GM18505 (cell line): ENCODE results near the gene ZNF207.
"Not testable (repeated sequence)": the region's sequence is repeated elsewhere in the genome, so short reads cannot be mapped to it uniquely, and the experiment has no call there.

Experiments
- ATAC-seq: cut with Tn5 transposase; IDR thresholded peaks from one replicate; pipeline ENCODE4 v1.9.1; 2021; ENCODE audit not compliant: unreplicated experiment
- POLR2A ChIP-seq: IDR thresholded peaks from 4 replicates; pipeline ENCODE4 v1.6.1; 2011; ENCODE audit warnings: borderline replicate concordance; ENCODE audit not compliant: insufficient read depth, insufficient read length; ENCODE audit errors: extremely low read depth

The ZNF207 gene

DNA sequence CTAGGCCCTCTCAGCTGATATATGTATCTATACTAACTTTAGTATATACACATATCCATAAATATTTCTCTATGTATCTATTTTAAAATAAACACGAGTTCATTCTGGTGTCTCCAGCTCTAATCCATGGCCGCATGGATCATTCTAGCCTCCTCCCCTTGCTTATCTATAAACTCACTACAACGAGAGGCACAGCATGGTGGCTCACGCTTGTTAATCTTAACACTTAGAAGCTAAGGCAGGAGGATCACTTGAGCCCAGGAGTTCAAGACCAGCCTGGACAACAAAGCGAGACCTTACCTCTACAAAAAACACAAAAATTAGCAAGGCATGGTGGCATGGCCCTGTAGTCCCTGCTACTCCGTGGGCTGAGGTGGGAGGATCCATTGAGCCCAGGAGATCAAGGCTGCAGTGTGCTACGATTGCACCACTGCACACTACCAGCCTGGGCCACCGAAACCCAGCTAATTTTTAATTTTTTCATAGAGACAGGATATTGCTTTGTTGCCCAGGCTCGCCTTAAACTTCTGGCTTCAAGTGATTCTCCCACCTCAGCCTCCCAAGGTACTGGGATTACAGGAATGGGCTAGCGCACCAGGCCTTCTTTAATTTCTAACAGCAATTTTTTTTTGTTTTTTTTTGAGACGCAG is 3.9 kb upstream of the ZNF207 start:
- ATAC-seq: no peak
- TF ChIP-seq POLR2A: no peak

DNA sequence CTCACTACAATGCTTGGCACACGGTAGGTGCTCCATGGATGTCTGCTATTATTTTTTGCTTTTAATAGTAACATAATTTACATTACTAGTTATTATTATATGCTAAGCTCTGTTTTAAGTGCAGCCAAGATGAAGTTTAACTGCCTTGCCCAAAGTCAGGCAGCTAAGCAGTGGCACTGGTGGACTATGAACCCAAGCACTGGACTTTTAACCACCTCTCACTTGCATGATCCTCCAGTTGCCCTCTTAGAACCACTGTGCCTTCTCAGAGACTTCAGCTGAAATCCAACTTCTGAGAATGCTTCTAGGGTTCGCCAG is 1.5 kb upstream of the ZNF207 start:
- ATAC-seq: no peak

DNA sequence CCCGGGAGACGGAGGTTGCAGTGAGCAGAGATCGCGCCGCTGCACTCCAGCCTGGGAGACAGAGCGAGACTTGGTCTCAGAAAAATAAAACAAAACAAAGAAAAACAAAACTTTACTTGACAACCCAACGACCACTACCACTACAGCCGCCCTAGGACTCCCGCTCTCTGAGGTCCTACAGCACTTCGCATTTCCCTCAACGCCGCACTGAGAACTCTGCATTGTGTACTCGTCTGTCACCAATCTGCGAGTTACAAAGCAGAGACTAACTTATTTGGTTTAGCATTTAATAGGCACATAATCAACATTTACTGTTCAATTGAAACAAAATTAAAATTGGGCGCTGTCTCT is 479 bp upstream of the ZNF207 start:
- ATAC-seq: no peak
- TF ChIP-seq POLR2A: no peak

More for the DNA sequence above, 1.5 kb upstream of the ZNF207 start:
- TF ChIP-seq POLR2A: no peak

DNA sequence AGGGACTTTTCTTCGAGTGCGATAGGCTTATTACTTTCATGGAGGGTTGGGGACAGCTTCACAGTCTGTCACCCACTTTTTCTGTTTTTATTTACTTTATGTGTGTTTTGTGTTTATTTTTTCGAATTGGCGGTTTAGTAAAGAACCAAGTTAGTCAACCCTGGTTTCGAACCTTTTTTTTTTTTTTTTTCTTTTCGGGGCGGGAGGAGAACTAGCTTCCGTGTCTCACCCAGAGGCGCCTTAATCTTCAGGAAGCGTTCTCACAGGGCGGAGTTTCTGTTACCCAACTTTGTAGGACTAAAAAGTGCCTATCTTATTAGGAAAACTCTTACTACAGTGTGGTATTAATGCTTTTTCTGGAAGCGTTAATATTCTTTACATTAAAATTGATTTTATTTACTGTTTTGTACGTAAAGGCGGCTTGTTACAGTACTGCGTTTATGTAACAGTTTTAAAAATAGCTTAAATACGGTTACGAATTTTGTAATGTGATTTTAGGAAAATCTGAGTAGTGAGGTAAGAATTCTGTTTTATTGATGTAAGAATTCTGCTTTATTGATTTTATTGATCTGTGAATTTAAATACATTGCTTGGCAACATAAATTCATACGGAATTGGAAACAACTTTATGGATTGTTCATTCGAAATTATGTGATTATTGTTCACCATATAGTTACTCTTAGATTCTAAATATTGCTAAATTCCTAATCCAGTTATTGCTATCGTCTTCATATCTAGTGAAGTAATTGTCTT is 885 bp downstream of the ZNF207 start:
- ATAC-seq: no peak
- TF ChIP-seq POLR2A: no peak

DNA sequence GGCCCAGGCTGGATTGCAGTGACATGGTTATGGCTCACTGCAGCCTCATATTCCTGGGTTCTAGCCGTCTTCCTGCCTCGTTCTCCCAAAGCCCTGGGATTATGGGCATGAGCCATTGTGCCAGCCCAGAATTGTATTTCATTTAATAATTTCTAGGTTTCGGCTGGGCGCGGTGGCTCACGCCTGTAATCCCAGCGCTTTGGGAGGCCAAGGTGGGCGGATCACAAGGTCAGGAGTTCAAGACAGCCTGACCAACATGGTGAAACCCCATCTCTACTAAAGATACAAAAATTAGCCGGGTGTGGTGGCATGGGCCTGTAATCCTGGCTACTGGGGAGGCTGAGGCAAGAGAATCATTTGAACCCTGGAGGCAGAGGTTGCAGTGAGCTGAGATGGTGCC is 2.8 kb downstream of the ZNF207 start:
- ATAC-seq: not testable (repeated sequence)

DNA sequence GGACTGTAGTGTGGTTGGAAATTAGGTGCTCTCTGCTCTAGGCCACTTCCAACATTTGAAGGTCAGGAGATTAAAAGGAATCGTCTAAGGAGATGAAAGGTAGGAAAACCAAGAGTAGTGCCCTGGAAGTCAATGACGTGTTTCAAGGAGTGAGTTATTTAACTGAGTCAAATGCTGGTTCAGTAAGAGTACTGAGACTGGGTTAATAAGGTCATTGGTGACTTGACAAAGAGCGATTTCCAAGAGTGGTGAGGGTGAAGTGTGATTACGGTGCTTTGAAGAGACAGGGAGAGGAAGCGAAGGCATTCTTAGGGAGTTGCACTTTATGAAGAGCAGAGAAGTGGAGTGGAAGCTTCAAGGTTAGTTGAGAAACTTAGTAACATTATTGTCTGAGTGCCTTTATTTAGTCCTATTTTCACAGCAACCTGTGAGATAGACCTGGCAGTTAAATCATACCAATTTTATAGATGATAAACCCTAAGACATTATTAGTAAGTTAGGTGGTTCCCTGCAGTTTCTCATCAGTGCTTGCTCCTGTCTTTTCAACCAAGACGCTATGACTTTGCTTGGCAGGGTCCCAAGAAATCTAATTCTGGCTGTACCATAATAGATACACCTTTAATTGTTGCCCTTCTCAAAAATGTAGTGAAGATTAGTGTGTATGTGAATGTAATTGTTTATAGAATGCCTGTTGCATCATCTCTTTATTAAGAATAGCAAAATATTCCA is 5.9 kb downstream of the ZNF207 start:
- ATAC-seq: no peak
- TF ChIP-seq POLR2A: no peak

DNA sequence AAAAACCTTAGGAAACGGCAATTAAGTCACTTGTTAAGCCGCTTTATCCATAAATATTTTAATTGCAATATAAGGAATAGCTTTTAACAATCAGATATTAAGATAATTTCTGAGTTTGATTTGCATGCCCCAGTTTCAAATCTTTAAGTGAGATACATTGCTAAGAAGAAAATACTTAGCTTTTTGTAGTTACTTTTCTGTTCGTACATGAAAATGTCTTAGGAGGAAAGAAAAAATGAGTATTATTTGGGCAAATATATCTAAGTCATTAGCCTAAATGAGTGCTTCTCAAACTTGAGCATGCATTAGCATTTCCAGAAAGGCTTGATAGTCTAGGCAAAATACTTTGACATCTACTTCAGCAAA is 6.4 kb downstream of the ZNF207 start:
- ATAC-seq: no peak
- TF ChIP-seq POLR2A: no peak

DNA sequence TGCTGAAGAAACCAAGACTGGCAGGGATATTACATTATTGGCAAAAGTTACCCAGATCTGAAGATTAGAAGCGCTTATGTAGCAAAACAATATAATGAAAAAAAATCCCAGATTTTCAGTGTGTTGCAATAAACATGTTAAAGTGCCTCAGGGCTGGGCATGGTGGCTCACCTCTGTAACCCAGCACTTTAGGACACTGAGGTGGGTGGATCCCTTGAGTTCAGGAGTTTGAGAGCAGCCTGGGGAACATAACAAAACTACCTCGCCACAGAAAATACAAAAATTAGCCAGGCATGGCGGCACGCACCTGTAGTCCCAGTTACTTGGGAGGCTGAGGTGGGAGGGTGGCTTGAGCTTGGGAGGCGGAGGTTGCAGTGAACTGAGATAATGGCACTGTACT is 6.8 kb downstream of the ZNF207 start:
- TF ChIP-seq POLR2A: no peak
- no peak for ATAC-seq

DNA sequence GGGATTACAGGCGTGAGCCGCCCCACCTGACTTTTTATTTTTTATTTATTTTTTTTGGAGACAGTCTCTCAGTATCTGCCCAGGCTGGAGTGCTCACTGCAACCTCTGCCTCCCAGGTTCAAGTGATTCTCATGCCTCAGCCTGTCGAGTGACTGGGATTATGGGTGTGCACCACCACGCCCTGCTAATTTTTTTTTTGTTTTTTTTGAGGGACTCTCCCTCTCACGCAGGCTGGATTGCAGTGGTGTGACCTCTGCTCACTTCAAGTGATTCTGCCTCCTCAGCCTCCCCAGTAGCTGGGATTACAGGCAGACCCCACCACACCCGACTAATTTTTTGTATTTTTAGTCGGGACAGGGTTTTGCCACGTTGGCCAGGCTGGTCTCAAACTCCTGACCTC is 7.7 kb downstream of the ZNF207 start:
- TF ChIP-seq POLR2A: no peak

DNA sequence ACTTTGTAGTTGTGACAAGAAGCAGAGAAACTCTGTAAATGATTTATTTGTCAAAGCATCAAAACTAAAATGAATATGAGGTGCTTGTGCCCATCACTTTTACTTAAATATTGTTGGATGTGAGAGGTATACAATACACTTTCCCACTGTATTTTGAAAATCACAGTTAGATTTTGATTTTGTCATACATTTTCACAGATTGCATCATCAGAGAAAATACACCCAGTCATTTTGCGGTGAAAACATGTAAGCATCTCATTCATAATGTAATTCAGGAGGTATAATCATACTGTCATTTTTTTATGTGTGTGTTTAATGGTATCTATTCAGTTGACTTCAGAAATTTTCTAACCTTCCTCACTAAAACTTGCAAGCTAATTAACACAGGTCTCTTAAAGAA is 11.3 kb downstream of the ZNF207 start:
- TF ChIP-seq POLR2A: no peak
- no peak for ATAC-seq

More for the DNA sequence above, 7.7 kb downstream of the ZNF207 start:
- ATAC-seq: no peak

DNA sequence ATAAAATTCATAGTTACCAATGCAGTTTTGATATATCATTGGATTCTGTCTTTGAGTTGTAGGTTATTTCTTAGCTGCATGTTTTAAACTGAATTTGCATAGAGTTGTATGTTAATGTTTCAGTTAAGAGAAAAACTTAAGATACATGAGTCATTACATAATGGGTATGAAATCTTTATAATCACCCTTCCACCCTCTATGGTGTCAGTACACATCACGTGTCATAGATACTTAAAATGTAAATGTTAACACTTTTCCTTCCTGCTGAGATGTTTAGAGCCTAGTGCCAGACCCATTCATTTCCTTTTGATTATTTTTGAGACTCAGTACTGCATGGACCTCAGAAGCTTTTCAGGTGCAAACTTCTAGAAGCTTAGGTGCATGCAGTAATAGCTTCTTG is 20.5 kb downstream of the ZNF207 start:
- no peak for ATAC-seq

DNA sequence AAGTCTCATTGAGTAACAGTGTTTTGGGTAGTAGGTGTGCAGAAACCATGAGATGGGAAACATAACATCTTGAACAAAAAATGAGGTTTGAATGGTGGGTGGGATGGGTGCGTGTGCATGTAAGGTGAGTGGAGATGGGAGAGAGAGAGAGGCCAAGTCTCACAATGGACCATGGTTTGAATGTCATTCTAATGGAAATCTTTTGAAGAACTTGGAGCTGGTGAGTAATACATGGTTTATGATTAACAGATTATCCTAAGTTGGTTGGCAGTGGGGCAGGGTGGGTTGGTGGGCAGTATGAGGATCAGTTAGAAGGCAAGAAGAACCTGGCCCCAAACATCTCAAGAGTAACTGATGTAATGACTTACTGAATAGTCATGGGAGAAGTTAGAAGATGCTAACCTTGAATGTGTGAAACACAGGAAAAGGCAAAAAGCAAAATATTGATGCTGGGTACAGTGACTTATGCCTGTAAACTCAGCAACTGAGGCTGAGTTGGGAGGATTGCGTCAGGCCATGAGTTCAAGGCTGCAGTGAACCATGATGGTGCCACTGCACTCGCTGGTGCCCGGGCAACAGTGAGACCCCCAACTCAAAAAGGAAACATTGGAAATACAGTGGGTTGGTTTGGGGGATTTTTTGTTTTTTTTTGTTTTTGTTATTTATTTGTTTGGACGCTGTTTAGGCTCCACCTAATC is 32.7 kb downstream of the ZNF207 start:
- ATAC-seq: no peak
- no peak for TF ChIP-seq POLR2A

More for the DNA sequence above, 20.5 kb downstream of the ZNF207 start:
- TF ChIP-seq POLR2A: no peak

DNA sequence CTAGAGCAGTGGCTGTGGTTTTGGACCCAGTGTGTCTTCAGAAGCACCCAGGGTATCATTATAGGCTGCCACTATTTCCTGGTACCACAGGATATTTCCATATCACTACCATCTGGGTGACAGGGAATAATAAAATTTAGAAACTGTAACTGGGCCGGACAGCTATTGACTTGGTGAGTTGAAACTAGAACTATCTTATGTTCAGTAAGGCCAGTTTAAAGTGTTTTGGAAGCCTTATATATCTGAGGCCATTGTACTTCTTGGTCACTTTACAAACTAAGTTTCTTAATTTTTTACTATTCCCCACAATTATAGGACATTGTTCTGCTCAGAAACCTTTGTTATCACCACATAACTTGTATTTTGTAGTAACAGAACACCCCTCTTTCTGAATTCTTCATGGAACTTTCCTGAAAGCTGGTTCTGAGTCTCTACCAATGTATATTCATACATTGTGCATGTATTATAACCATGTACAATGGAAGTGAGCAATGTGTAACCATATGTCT is 34.0 kb downstream of the ZNF207 start:
- ATAC-seq: no peak
- TF ChIP-seq POLR2A: no peak
